Kidney (tissue), 14 donors: ENCODE measurements around the gene LPIN2. TPM values are rescaled to one million over a fixed set of nuclear protein-coding genes. Genes with fewer than 3 reads are reported as not detected.
"Not testable (repeated sequence)": the region's sequence is repeated elsewhere in the genome, so short reads cannot be mapped to it uniquely, and the experiment has no call there.

ENCODE experiments used
- DNase-seq, 5 donors: peaks; one replicate each; pipeline ENCODE4 v3.0.0-alpha.2; 2013 to 2020
- FAIRE-seq: peaks from 2 replicates; lab custom pipeline; 2012; peaks lifted over from hg19 to GRCh38; lab: Jason Lieb, UNC
- H3K27ac ChIP-seq, 2 donors: one replicate each; pipeline ENCODE4 v1.7.0; 2013; ENCODE audit warnings: low read depth in 2 of 2, low read length in 2 of 2, inconsistent platforms in 1 of 2
- H3K27me3 ChIP-seq: one replicate; pipeline ENCODE4 v1.7.1; 2013; ENCODE audit warnings: low read length, inconsistent platforms; ENCODE audit not compliant: control insufficient read depth, insufficient read depth
- H3K36me3 ChIP-seq, 3 donors: one replicate each; pipeline versions ENCODE4 v1.7.0 to v1.7.1; 2013; ENCODE audit warnings: low read length in 3 of 3, control low read depth in 1 of 3, inconsistent platforms in 1 of 3; ENCODE audit not compliant: insufficient read depth in 3 of 3, control insufficient read depth in 2 of 3
- H3K4me1 ChIP-seq, 3 donors: one replicate each; pipeline versions ENCODE4 v1.7.0 to v1.7.1; 2013; ENCODE audit warnings: low read length in 3 of 3, inconsistent platforms in 1 of 3, low read depth in 1 of 3; ENCODE audit not compliant: control insufficient read depth in 2 of 3, insufficient read depth in 2 of 3
- H3K4me3 ChIP-seq, 3 donors: one replicate each; pipeline versions ENCODE4 v1.7.0 to v1.8.1; 2013; ENCODE audit warnings: low read length in 3 of 3, control low read depth in 1 of 3, inconsistent platforms in 1 of 3
- H3K9ac ChIP-seq, 3 donors: one replicate each; pipeline versions ENCODE4 v1.7.0 to v1.7.1; 2013; ENCODE audit warnings: low read length in 3 of 3, control low read depth in 1 of 3, inconsistent platforms in 1 of 3
- H3K9me3 ChIP-seq, 3 donors: one replicate each; pipeline versions ENCODE4 v1.7.0 to v1.7.1; 2013; ENCODE audit warnings: low read length in 3 of 3, control low read depth in 1 of 3, inconsistent platforms in 1 of 3; ENCODE audit not compliant: control insufficient read depth in 2 of 3, insufficient read depth in 1 of 3
- intact Hi-C: fragments of 100-400 bp; cut with DNase I; formaldehyde crosslinking; loops from one replicate; pipeline ENCODE4 v1.11.1; 2022
- polyA plus RNA-seq: library from polyadenylated mRNA; stranded (reverse); fragments of 350-450 nt; fragmentation: Illumina TruSeq; extraction: RNeasy Lipid Tissue Mini Kit (QIAGEN cat#74804); gene quantifications from one replicate; pipeline ENCODE4 v1.2.3, GENCODE V29; 2014; ENCODE audit warnings: low read depth, low replicate concordance; ENCODE audit not compliant: insufficient read depth
- total RNA-seq: library from RNA; stranded (reverse); fragmentation: NEBNext Ultra II Directional; extraction: Animal tissue kit (Norgen Biotek cat#: 25700); gene quantifications from one replicate; pipeline ENCODE4 v1.2.1, GENCODE V29; 2021
- TF ChIP-seq, protein P1 (sequence below): IDR thresholded peaks from 3 replicates; pipeline ENCODE4 v1.5.1; 2012; ENCODE audit warnings: mild to moderate bottlenecking, moderate library complexity, borderline replicate concordance; ENCODE audit not compliant: insufficient read depth; ENCODE audit errors: extremely low read depth
- donor health status: control.
- donor health status: control.
- donor health status: control.
- donor health status: control.
- donor health status: control.
- donor health status: DM: yes; HTN: yes; CAD: no.
- donor health status: Normal renal cell carcinoma (clear cell type).

LPIN2 gene
- total and polyA plus RNA-seq, 2 donors from 2014 or later, result 14.3 to 52.3 TPM

DNA sequence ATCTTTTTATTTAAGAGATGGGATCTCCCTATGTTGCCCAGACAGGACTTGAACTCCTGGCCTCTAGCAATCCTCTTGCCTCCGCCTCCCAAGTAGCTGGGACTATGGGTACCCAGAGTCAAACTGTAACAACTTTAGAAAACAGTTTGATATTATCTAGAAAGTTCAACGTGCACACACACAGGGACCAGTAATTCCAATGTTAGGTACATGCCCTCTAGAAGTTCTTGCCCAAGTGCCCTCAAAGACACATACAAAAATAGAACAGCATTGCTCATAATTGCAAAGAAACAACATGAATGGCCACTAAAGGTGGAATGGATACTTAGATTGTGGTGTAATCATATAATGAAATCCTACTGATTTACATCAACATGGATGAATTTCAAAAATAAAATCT lies 12.6 kb upstream of the LPIN2 start:
- H3K27me3 ChIP-seq, result no peaks in the 10 kb centered on the region
- peaks cover 0 to 14% (median 3%) of the 10 kb centered on the region in 3 donors for H3K4me1 ChIP-seq
- TF ChIP-seq, protein P1, sequence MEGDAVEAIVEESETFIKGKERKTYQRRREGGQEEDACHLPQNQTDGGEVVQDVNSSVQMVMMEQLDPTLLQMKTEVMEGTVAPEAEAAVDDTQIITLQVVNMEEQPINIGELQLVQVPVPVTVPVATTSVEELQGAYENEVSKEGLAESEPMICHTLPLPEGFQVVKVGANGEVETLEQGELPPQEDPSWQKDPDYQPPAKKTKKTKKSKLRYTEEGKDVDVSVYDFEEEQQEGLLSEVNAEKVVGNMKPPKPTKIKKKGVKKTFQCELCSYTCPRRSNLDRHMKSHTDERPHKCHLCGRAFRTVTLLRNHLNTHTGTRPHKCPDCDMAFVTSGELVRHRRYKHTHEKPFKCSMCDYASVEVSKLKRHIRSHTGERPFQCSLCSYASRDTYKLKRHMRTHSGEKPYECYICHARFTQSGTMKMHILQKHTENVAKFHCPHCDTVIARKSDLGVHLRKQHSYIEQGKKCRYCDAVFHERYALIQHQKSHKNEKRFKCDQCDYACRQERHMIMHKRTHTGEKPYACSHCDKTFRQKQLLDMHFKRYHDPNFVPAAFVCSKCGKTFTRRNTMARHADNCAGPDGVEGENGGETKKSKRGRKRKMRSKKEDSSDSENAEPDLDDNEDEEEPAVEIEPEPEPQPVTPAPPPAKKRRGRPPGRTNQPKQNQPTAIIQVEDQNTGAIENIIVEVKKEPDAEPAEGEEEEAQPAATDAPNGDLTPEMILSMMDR, result no peak
- H3K4me3 ChIP-seq, result no peak overlapping the region
- no peak overlapping the region for H3K27ac ChIP-seq
- FAIRE-seq (no peak), DNase-seq (no peak)
- no peaks in the 10 kb centered on the region for H3K36me3 ChIP-seq
- H3K9me3 ChIP-seq, result no peaks in the 10 kb centered on the region
- intact Hi-C loops, result no loop called here
- no peak overlapping the region for H3K9ac ChIP-seq

- H3K9ac ChIP-seq, H3K9me3 ChIP-seq, H3K36me3 ChIP-seq, FAIRE-seq, H3K4me3 ChIP-seq, H3K27me3 ChIP-seq, H3K27ac ChIP-seq, intact Hi-C loops, DNase-seq: not testable (repeated sequence)
- H3K4me1 ChIP-seq, result peaks cover 0 to 14% (median 3%) of the 10 kb centered on the region in 3 donors
Measured at GRCh38 chr18:3023603-3024002, 10.7 kb upstream of the LPIN2 start.

DNA sequence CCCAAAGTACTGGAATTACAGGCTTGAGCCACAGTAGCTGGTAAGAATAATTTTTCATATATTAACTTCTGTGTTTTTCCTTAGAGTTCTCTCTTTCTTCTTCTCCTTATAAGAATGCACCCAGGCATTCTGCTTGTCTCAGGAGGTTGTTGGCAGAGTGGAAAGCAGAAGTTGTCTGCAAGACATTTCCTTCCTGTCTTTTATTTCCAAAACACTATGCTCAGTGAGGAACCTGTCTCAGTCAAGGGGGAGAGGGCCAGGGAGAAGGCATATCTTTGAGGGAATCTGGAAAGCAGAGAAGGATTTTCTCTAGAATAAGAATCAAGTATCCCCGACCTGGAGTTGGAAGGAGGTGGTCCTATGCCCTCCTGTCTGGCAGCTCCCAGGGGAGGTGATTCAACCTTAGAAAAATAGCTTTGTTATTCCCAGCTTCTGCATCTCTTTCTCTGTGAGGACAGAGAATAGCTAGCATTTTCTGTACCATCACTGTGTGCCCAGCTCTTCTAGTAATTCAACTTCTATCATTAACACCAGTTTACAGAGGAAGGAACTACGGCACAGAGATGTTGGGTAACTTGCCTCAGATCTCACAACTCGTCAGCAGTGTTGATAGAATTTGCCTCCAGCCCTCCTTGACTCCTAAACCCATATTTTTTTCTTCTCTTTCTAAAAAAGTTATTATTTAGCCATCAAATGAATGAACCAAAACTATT lies 3.8 kb upstream of the LPIN2 start:
- intact Hi-C loops, result no loop called here
- H3K4me3 ChIP-seq, result no peak overlapping the region
- no peak for DNase-seq
- H3K9me3 ChIP-seq, result no peaks in the 10 kb centered on the region
- H3K36me3 ChIP-seq, result no peaks in the 10 kb centered on the region
- TF ChIP-seq, protein P1, result no peak
- H3K9ac ChIP-seq, result no peak overlapping the region
- FAIRE-seq, result no peak
- no peak overlapping the region for H3K27ac ChIP-seq
- no peaks in the 10 kb centered on the region for H3K27me3 ChIP-seq
- peaks cover 0 to 11% (median 9%) of the 10 kb centered on the region in 3 donors for H3K4me1 ChIP-seq

DNA sequence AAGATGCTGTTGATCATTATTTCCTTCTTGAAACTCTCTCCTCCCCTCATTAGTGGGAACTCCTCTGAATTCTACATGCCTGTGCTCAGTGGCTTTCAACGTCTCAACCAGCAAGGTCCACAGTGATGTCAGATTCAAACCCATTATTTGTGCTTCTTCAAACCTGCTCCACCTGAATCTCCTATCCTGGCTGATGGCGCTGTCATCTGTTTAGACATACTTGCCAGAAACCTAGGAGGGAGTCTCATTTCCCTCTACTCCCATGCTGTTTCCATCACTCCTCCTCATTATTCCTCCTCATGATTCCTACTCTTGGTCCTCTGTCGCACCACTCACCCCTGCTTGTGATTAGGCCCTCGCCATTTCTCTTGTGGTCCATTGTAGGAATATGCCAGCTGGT lies 2.9 kb upstream of the LPIN2 start:
- no peak for FAIRE-seq
- Histone ChIP-seq H3K36me3 (peaks cover 0 to under 1% (median 0%) of the 10 kb centered on the region in 3 donors), H3K9me3 (no peaks in the 10 kb centered on the region), H3K4me1 (peaks cover 0 to 18% (median 13%) of the 10 kb centered on the region in 3 donors), H3K4me3 (no peak overlapping the region), H3K27me3 (no peaks in the 10 kb centered on the region), H3K27ac (peak overlapping the region; percentile 16 to 76), H3K9ac (no peak overlapping the region)
- TF ChIP-seq, protein P1, result no peak
- DNase-seq, result no peak
- intact Hi-C loops, result no loop called here
